Hepatocyte (in vitro differentiated cells): ENCODE results near the gene ALK. TPM values are rescaled to one million over a fixed set of nuclear protein-coding genes. Genes with fewer than 3 reads are reported as not detected.

Experiments used
- DNase-seq: peaks from one replicate; pipeline ENCODE4 v3.0.0-alpha.2; 2016; ENCODE audit warnings: low spot score
- H2AFZ ChIP-seq: fragments of 200-600 bp; sonication (generic); 2 replicates; pipeline ENCODE4 v1.6.0; 2016; ENCODE audit warnings: antibody characterized with exemption, mild to moderate bottlenecking
- H3K27ac ChIP-seq: fragments of 200-600 bp; sonication (generic); 2 replicates; pipeline ENCODE4 v1.5.1; 2016; ENCODE audit warnings: mild to moderate bottlenecking
- H3K27me3 ChIP-seq: fragments of 200-600 bp; sonication (generic); 2 replicates; pipeline ENCODE4 v1.6.1; 2016
- H3K36me3 ChIP-seq: fragments of 200-600 bp; sonication (generic); replicated peaks from 2 replicates; pipeline ENCODE4 v1.5.1; 2016; ENCODE audit warnings: low read depth; ENCODE audit not compliant: insufficient read depth
- H3K4me1 ChIP-seq: fragments of 200-600 bp; sonication (generic); 2 replicates; pipeline ENCODE4 v1.5.1; 2016; ENCODE audit warnings: mild to moderate bottlenecking, moderate library complexity; ENCODE audit not compliant: insufficient read depth
- H3K4me2 ChIP-seq: fragments of 200-600 bp; sonication (generic); 2 replicates; pipeline ENCODE4 v1.6.0; 2016
- H3K4me3 ChIP-seq: fragments of 200-600 bp; sonication (generic); 2 replicates; pipeline ENCODE4 v1.5.1; 2016; ENCODE audit warnings: mild to moderate bottlenecking
- H3K79me2 ChIP-seq: fragments of 200-600 bp; sonication (generic); 2 replicates; pipeline ENCODE4 v1.6.0; 2017; ENCODE audit warnings: mild to moderate bottlenecking
- H3K9me2 ChIP-seq: fragments of 200-600 bp; sonication (generic); replicated peaks from 2 replicates; pipeline ENCODE4 v1.6.0; 2017; ENCODE audit warnings: mild to moderate bottlenecking; ENCODE audit not compliant: insufficient read depth
- H3K9me3 ChIP-seq: fragments of 200-600 bp; sonication (generic); 2 replicates; pipeline ENCODE4 v1.5.1; 2016; ENCODE audit warnings: low read depth, mild to moderate bottlenecking
- H4K20me1 ChIP-seq: fragments of 200-600 bp; sonication (generic); 2 replicates; pipeline ENCODE4 v1.6.0; 2016; ENCODE audit warnings: mild to moderate bottlenecking; ENCODE audit not compliant: insufficient read depth, poor library complexity, severe bottlenecking
- EZH2 ChIP-seq: fragments of 200-600 bp; sonication (generic); IDR thresholded peaks from 2 replicates; pipeline ENCODE4 v1.6.1; 2016; ENCODE audit warnings: antibody characterized with exemption, mild to moderate bottlenecking, borderline replicate concordance
- EZH2phosphoT487 ChIP-seq: fragments of 200-600 bp; sonication (generic); IDR thresholded peaks from one replicate; pipeline ENCODE4 v1.6.1; 2018; ENCODE audit warnings: antibody characterized with exemption, mild to moderate bottlenecking, low read depth, moderate library complexity; ENCODE audit not compliant: unreplicated experiment, severe bottlenecking
- WGBS: methylation state at CpG from one replicate; pipeline ENCODE4 v1.1.6; 2016; ENCODE audit warnings: low lambda C conversion rate; ENCODE audit errors: missing lambda C conversion rate; 5-methylcytosine and 5-hydroxymethylcytosine counted together
- polyA plus RNA-seq: library from polyadenylated mRNA; unstranded; fragments of >200 nt; fragmentation: Nextera tagmentation; extraction: Ambion mirVana; gene quantifications from 2 replicates; pipeline ENCODE4 v1.2.1, GENCODE V29; 2016
- total RNA-seq: library from RNA; depleted of rRNA; stranded (reverse); fragments of >200 nt; gene quantifications from 2 replicates; pipeline ENCODE4 v1.2.3, GENCODE V29; 2014
- TF ChIP-seq, protein P1 (sequence below): fragments of 200-600 bp; sonication (generic); IDR thresholded peaks from 2 replicates; pipeline ENCODE4 v1.5.1; 2016; ENCODE audit warnings: antibody characterized with exemption, mild to moderate bottlenecking; ENCODE audit not compliant: poor library complexity

Gene ALK
- total and polyA plus RNA-seq, 2 experiments from 2014 or later: 0.16 to 0.27 TPM

DNA sequence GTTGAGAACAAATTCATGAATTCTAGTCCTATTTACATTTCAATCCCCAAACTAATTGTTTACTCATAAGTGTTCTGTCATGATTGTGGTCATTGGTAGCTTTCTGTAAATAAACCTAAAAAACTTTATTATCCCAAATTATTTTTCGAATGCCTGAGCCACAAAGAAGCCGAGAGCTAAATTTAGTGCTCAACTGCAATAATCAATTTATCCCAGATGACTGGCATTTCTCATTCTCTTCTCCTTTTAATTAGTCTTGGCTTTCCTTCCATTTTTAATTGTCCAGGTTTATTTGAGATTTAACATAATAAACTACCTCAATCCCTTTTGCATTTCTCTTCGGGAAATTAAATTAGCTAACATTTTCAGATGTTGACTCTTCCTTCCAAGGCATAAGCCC lies 308.3 kb downstream of the ALK start:
- Histone ChIP-seq H2AFZ (no peak overlapping the region), H3K9me3 (no peaks in the 10 kb centered on the region), H3K79me2 (no peaks in the 10 kb centered on the region), H3K4me1 (peaks cover 13% of the 10 kb centered on the region), H3K4me2 (no peak overlapping the region), H4K20me1 (no peaks in the 10 kb centered on the region), H3K36me3 (no peaks in the 10 kb centered on the region), H3K4me3 (no peak overlapping the region), H3K9me2 (no peaks in the 10 kb centered on the region), H3K27ac (no peak overlapping the region), H3K27me3 (no peaks in the 10 kb centered on the region)
- TF ChIP-seq EZH2 (no peak), EZH2phosphoT487 (no peak)
- TF ChIP-seq, protein P1, sequence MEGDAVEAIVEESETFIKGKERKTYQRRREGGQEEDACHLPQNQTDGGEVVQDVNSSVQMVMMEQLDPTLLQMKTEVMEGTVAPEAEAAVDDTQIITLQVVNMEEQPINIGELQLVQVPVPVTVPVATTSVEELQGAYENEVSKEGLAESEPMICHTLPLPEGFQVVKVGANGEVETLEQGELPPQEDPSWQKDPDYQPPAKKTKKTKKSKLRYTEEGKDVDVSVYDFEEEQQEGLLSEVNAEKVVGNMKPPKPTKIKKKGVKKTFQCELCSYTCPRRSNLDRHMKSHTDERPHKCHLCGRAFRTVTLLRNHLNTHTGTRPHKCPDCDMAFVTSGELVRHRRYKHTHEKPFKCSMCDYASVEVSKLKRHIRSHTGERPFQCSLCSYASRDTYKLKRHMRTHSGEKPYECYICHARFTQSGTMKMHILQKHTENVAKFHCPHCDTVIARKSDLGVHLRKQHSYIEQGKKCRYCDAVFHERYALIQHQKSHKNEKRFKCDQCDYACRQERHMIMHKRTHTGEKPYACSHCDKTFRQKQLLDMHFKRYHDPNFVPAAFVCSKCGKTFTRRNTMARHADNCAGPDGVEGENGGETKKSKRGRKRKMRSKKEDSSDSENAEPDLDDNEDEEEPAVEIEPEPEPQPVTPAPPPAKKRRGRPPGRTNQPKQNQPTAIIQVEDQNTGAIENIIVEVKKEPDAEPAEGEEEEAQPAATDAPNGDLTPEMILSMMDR: no peak
- WGBS: 80% methylated on average over 3 of the region's 3 CpGs
- no peak for DNase-seq

DNA sequence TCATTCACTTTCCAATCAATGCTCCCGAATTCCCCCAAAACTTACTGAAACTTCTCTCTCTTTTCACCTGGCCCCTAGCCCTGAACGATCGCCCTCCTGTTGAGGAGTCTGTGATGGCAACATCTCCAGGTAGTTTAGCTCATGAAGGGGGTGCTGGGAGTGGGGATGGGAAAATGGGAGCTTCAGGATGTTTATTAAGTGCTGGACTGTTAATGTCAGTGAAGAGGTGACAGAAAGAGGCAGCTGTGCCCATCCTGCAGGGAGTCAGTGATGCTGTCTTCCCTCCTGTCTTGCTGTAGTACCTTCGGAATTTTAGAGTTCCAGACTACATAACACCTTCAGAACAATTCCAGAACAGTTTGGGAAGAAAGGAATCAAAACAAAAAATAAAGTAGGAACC lies 308.8 kb downstream of the ALK start:
- H3K4me2 ChIP-seq: no peak overlapping the region
- H4K20me1 ChIP-seq: no peaks in the 10 kb centered on the region
- WGBS: 89% methylated on average over 4 of the region's 4 CpGs
- H3K9me3 ChIP-seq: no peaks in the 10 kb centered on the region
- H3K4me1 ChIP-seq: peaks cover 8% of the 10 kb centered on the region
- H2AFZ ChIP-seq: no peak overlapping the region
- no peaks in the 10 kb centered on the region for H3K79me2 ChIP-seq
- H3K4me3 ChIP-seq: no peak overlapping the region
- no peak overlapping the region for H3K27ac ChIP-seq
- no peaks in the 10 kb centered on the region for H3K36me3 ChIP-seq
- no peak for DNase-seq
- H3K9me2 ChIP-seq: no peaks in the 10 kb centered on the region
- H3K27me3 ChIP-seq: no peaks in the 10 kb centered on the region
- TF ChIP-seq EZH2 (no peak), EZH2phosphoT487 (no peak)
- TF ChIP-seq, protein P1: no peak

DNA sequence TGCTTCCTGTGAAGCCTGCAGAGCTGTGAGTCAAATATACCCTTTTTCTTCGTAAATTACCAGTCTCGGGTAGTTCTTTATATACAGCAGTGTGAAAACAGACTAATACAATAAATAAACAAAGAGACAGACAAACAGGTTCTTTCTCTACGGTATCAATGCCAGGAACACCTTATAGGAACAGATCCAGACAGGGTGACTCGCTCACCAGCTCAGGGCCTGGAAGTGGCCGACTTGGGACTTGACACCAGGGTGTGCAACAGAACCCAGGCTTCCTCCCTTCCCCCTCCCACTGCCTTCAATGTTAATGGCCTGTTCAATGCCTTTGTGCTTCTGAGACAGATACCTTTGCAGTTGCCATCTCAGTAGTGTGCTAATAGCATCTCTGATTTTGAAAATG lies 309.5 kb downstream of the ALK start:
- no peaks in the 10 kb centered on the region for H3K79me2 ChIP-seq
- no peak overlapping the region for H3K4me2 ChIP-seq
- no peak for DNase-seq
- H3K9me2 ChIP-seq: no peaks in the 10 kb centered on the region
- H3K9me3 ChIP-seq: no peaks in the 10 kb centered on the region
- no peaks in the 10 kb centered on the region for H3K27me3 ChIP-seq
- peaks cover 3% of the 10 kb centered on the region for H3K4me1 ChIP-seq
- no peaks in the 10 kb centered on the region for H3K36me3 ChIP-seq
- H3K4me3 ChIP-seq: no peak overlapping the region
- H2AFZ ChIP-seq: no peak overlapping the region
- 75% methylated on average over 5 of the region's 5 CpGs for WGBS
- TF ChIP-seq, protein P1: no peak
- no peak for TF ChIP-seq EZH2phosphoT487
- TF ChIP-seq EZH2: no peak
- H4K20me1 ChIP-seq: no peaks in the 10 kb centered on the region
- H3K27ac ChIP-seq: no peak overlapping the region

DNA sequence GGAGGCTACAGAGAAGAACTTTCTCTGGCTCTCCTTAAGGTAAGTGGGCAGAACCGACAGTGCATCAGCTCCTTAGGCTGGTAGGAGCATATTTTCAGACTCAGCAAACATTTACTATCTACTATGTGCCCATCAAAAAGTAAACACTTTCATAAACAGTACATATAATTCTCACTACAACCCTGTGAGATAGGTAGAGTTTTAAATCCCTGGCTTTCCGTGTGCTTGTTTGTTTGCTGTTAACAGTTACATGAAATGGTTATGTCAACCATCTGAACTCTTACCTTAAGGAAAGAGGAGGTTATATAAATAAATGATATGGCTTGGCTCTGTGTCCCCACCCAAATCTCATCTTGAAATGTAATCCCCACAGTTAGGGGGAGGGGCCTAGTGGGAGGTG lies 310.1 kb downstream of the ALK start:
- Histone ChIP-seq H3K4me1 (peaks cover 3% of the 10 kb centered on the region), H3K36me3 (no peaks in the 10 kb centered on the region), H3K4me3 (no peak overlapping the region), H3K79me2 (no peaks in the 10 kb centered on the region), H3K27ac (no peak overlapping the region), H3K9me3 (no peaks in the 10 kb centered on the region), H3K4me2 (no peak overlapping the region), H3K9me2 (no peaks in the 10 kb centered on the region), H2AFZ (no peak overlapping the region), H4K20me1 (no peaks in the 10 kb centered on the region), H3K27me3 (no peaks in the 10 kb centered on the region)
- 88% methylated on average over 2 of the region's 2 CpGs for WGBS
- TF ChIP-seq EZH2phosphoT487 (no peak), EZH2 (no peak)
- TF ChIP-seq, protein P1: no peak
- no peak for DNase-seq
